HS-5 (cell line): ENCODE results near the gene WSCD2.

ENCODE experiments used
- DNase-seq: peaks from one replicate; pipeline ENCODE4 v3.0.0-alpha.2; 2012; ENCODE audit warnings: low read depth

The WSCD2 gene

GRCh38 chr12:108166505-108166904, 37.4 kb downstream of the WSCD2 start:
- DNase-seq: no peak

- DNase-seq: no peak
Measured at GRCh38 chr12:108167974-108168373, 38.9 kb downstream of the WSCD2 start.

GRCh38 chr12:108169708-108170107, 40.6 kb downstream of the WSCD2 start:
- no peak for DNase-seq

GRCh38 chr12:108170164-108170563, 41.1 kb downstream of the WSCD2 start:
- DNase-seq: no peak

- no peak for DNase-seq
Measured at GRCh38 chr12:108172033-108172432, 42.9 kb downstream of the WSCD2 start.

- no peak for DNase-seq
Measured at GRCh38 chr12:108173160-108173559, 44.1 kb downstream of the WSCD2 start.

- no peak for DNase-seq
Measured at GRCh38 chr12:108173892-108174291, 44.8 kb downstream of the WSCD2 start.

- DNase-seq: no peak
Measured at GRCh38 chr12:108174641-108175040, 45.6 kb downstream of the WSCD2 start.

- DNase-seq: no peak
Measured at GRCh38 chr12:108175310-108175709, 46.2 kb downstream of the WSCD2 start.

GRCh38 chr12:108176292-108176691, 47.2 kb downstream of the WSCD2 start:
- DNase-seq: no peak

GRCh38 chr12:108177131-108177530, 48.0 kb downstream of the WSCD2 start:
- no peak for DNase-seq

- no peak for DNase-seq
Measured at GRCh38 chr12:108179305-108179704, 50.2 kb downstream of the WSCD2 start.

GRCh38 chr12:108180255-108181094, 51.4 kb downstream of the WSCD2 start:
- DNase-seq: no peak

- no peak for DNase-seq
Measured at GRCh38 chr12:108181095-108181454, 52.0 kb downstream of the WSCD2 start.

GRCh38 chr12:108182096-108182495, 53.0 kb downstream of the WSCD2 start:
- DNase-seq: no peak

GRCh38 chr12:108185002-108185401, 55.9 kb downstream of the WSCD2 start:
- no peak for DNase-seq

- DNase-seq: no peak
Measured at GRCh38 chr12:108187831-108188230, 58.7 kb downstream of the WSCD2 start.

GRCh38 chr12:108190529-108190928, 61.4 kb downstream of the WSCD2 start:
- no peak for DNase-seq

GRCh38 chr12:108191086-108191485, 62.0 kb downstream of the WSCD2 start:
- no peak for DNase-seq

GRCh38 chr12:108191938-108192337, 62.9 kb downstream of the WSCD2 start:
- no peak for DNase-seq

- no peak for DNase-seq
Measured at GRCh38 chr12:108193493-108193892, 64.4 kb downstream of the WSCD2 start.

GRCh38 chr12:108193917-108194316, 64.8 kb downstream of the WSCD2 start:
- no peak for DNase-seq

- no peak for DNase-seq
Measured at GRCh38 chr12:108194585-108194984, 65.5 kb downstream of the WSCD2 start.

- DNase-seq: no peak
Measured at GRCh38 chr12:108196319-108196718, 67.2 kb downstream of the WSCD2 start.
